Osteoblast (primary cell): ENCODE results near the gene GRB14. TPM values are rescaled to one million over a fixed set of nuclear protein-coding genes. Genes with fewer than 3 reads are reported as not detected.

Source experiments
- DNase-seq: peaks from one replicate; pipeline ENCODE4 v3.0.0; 2011; ENCODE audit warnings: low spot score, mixed read lengths; ENCODE audit not compliant: insufficient read length; ENCODE audit errors: missing footprints
- H2AFZ ChIP-seq: 2 replicates; pipeline ENCODE4 v1.6.0; 2011; ENCODE audit warnings: mild to moderate bottlenecking, low read length
- H3K27ac ChIP-seq: 2 replicates; pipeline ENCODE4 v1.5.1; 2011; ENCODE audit warnings: mild to moderate bottlenecking, low read depth, low read length, moderate library complexity
- H3K27me3 ChIP-seq: 2 replicates; pipeline ENCODE4 v1.6.0; 2012; ENCODE audit warnings: mild to moderate bottlenecking, control low read depth, inconsistent platforms, low read length, moderate library complexity; ENCODE audit not compliant: insufficient read depth
- H3K36me3 ChIP-seq: 2 replicates; pipeline ENCODE4 v1.5.1; 2011; ENCODE audit warnings: mild to moderate bottlenecking, low read length, control low read depth, moderate library complexity; ENCODE audit not compliant: insufficient read depth
- H3K4me1 ChIP-seq: 2 replicates; pipeline ENCODE4 v1.5.1; 2011; ENCODE audit warnings: mild to moderate bottlenecking, low read length, control low read depth, moderate library complexity; ENCODE audit not compliant: insufficient read depth
- H3K4me2 ChIP-seq: 2 replicates; pipeline ENCODE4 v1.6.0; 2011; ENCODE audit warnings: mild to moderate bottlenecking, low read length; ENCODE audit not compliant: insufficient read depth
- H3K4me3 ChIP-seq: fragments of 200-600 bp; sonication (generic); 3 replicates; pipeline ENCODE4 v1.5.1; 2012; ENCODE audit warnings: mild to moderate bottlenecking, low read length, inconsistent platforms; ENCODE audit not compliant: insufficient read depth
- H3K79me2 ChIP-seq: 2 replicates; pipeline ENCODE4 v1.6.0; 2012; ENCODE audit warnings: mild to moderate bottlenecking, low read length, control low read depth, inconsistent platforms; ENCODE audit not compliant: insufficient read depth
- H3K9me3 ChIP-seq: 2 replicates; pipeline ENCODE4 v1.5.1; 2011; ENCODE audit warnings: low read depth, low read length, control low read depth
- H4K20me1 ChIP-seq: 2 replicates; pipeline ENCODE4 v1.6.0; 2012; ENCODE audit warnings: mild to moderate bottlenecking, low read length, control low read depth; ENCODE audit not compliant: insufficient read depth
- total RNA-seq: library from RNA; depleted of rRNA; stranded (reverse); fragments of >200 nt; gene quantifications from 2 replicates; pipeline ENCODE4 v1.2.3, GENCODE V29; 2012
- TF ChIP-seq, protein P1 (sequence below): IDR thresholded peaks from 2 replicates; pipeline ENCODE4 v1.5.1; 2011; ENCODE audit warnings: mild to moderate bottlenecking, low read depth, low read length, moderate library complexity; ENCODE audit errors: extremely low read depth

Gene GRB14
- total RNA-seq, 1 donor, result 0.72 TPM

DNA sequence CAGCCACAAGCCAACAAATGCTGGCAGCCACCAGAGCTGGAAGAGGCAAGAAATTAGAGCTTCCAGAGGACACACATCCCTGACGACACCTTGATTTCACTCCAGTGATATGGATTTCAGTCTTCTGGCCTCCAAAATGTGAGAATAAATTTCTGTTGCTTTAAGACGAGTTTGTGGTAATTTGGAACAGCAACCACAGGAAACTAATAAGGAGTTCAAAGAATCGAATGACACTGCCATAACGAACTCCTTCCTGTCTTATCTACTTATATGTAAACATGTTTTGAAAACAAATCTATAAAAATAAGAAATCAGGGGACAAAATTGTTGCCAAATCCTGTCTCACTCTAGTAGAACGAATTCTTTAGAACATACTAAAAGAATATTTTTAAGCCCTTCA lies 75.8 kb downstream of the GRB14 start:
- no peak overlapping the region for H3K4me3 ChIP-seq
- TF ChIP-seq, protein P1, sequence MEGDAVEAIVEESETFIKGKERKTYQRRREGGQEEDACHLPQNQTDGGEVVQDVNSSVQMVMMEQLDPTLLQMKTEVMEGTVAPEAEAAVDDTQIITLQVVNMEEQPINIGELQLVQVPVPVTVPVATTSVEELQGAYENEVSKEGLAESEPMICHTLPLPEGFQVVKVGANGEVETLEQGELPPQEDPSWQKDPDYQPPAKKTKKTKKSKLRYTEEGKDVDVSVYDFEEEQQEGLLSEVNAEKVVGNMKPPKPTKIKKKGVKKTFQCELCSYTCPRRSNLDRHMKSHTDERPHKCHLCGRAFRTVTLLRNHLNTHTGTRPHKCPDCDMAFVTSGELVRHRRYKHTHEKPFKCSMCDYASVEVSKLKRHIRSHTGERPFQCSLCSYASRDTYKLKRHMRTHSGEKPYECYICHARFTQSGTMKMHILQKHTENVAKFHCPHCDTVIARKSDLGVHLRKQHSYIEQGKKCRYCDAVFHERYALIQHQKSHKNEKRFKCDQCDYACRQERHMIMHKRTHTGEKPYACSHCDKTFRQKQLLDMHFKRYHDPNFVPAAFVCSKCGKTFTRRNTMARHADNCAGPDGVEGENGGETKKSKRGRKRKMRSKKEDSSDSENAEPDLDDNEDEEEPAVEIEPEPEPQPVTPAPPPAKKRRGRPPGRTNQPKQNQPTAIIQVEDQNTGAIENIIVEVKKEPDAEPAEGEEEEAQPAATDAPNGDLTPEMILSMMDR, result no peak

DNA sequence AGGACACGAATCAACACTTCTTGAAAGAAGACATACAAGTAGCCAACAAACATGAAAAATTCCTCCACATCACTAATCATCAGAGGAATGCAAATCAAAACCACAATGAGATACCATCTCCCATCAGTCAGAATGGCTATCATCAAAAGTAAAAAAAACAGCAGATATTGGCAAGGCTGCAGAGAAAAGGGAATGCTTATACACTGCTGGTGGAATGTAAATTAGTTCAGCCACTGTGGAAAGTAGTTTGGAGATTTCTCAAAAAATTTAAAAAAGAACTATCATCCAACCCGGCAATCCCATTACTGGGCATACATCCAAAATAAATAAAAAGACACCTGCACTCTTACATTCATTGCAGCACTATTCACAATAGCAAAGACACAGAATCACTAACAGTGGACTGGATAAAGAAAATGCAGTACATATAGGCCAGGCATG lies 78.7 kb downstream of the GRB14 start:
- Histone ChIP-seq H2AFZ (no peak overlapping the region), H3K4me1 (peaks cover 12% of the 10 kb centered on the region), H3K27me3 (no peaks in the 10 kb centered on the region), H3K79me2 (no peaks in the 10 kb centered on the region), H4K20me1 (no peaks in the 10 kb centered on the region), H3K9me3 (no peaks in the 10 kb centered on the region), H3K36me3 (no peaks in the 10 kb centered on the region), H3K4me2 (no peak overlapping the region), H3K27ac (no peak overlapping the region), H3K4me3 (no peak overlapping the region)
- no peak for DNase-seq
- TF ChIP-seq, protein P1, result no peak

More for the DNA sequence above, 75.8 kb downstream of the GRB14 start:
- no peaks in the 10 kb centered on the region for H3K79me2 ChIP-seq
- peaks cover 12% of the 10 kb centered on the region for H3K4me1 ChIP-seq
- no peak overlapping the region for H3K4me2 ChIP-seq
- no peak overlapping the region for H2AFZ ChIP-seq
- no peaks in the 10 kb centered on the region for H4K20me1 ChIP-seq
- H3K9me3 ChIP-seq, result no peaks in the 10 kb centered on the region
- DNase-seq, result no peak
- H3K27me3 ChIP-seq, result no peaks in the 10 kb centered on the region
- H3K27ac ChIP-seq, result no peak overlapping the region
- no peaks in the 10 kb centered on the region for H3K36me3 ChIP-seq

DNA sequence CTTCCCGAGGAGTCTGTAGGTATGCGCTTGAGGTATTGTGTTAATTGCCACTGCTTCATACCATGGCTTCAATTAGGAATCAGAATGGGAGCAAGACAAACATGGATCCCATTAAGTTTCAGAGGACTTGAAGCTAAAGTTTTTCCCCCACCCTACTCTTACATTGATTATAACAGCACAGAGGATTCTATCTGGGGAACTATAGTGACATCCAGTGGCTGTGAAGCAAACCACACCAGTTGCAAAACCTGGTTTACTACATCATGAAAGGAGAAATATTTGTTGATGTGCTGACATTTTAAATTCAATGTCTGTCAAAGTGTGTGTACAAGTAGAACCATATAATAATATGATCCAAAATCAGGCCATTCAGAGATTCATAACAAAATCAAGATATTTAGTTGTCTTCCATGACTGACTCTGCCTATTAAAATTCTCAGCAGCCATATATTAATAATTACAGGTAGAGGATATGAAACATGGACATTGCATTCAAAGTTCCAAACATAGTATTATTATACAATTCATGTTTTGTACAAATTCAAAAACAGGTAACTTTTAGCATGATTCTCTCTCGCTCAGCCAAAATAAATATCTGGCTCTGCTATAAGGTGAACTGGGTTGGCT lies 82.9 kb downstream of the GRB14 start:
- Histone ChIP-seq H3K4me1 (peaks cover 12% of the 10 kb centered on the region), H3K9me3 (no peaks in the 10 kb centered on the region), H3K36me3 (no peaks in the 10 kb centered on the region), H3K27ac (no peak overlapping the region), H3K79me2 (no peaks in the 10 kb centered on the region), H3K4me2 (no peak overlapping the region), H2AFZ (no peak overlapping the region), H3K27me3 (no peaks in the 10 kb centered on the region), H3K4me3 (no peak overlapping the region), H4K20me1 (no peaks in the 10 kb centered on the region)
- TF ChIP-seq, protein P1, result peak; percentile 75
- peak; percentile 49 for DNase-seq

DNA sequence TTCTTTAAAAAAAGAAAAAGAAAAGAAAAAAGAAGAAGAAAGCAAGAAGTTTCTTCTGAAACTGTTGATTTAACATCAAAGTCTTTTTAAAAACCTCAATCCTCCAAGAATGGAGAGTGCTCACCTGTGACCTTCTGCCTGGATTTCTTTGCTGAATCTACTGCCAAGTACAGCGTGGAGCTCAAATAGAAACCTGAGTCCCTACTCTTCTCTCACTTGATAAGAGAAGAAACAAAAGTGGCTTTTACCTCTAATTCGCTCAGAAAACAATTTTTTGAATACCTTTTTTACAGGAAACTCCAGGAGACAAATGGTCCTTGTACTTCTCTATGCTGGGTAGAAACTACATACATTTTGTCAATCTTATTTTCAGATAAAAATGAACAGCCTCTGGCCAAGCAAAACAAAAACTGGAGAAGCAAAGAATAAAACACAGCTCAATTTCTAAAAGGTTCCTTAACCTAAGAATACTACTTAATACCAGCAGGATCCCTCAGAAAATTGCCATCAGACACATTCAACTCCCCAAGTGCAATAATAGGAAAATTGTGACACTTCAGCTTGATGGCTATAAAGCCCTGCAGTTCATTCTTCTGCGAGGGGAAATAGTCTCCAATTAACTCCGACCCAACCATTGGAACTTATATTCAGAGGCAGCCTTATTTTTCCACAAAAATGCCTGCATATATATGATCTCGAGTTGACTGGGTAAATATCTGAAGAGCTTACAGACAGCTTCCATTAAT lies 85.8 kb downstream of the GRB14 start:
- H3K27ac ChIP-seq, result no peak overlapping the region

More for the DNA sequence above, 85.8 kb downstream of the GRB14 start:
- H3K4me1 ChIP-seq, result no peaks in the 10 kb centered on the region
- no peak for DNase-seq
- H3K4me2 ChIP-seq, result no peak overlapping the region
- no peaks in the 10 kb centered on the region for H3K27me3 ChIP-seq
- H3K9me3 ChIP-seq, result no peaks in the 10 kb centered on the region
- no peak overlapping the region for H2AFZ ChIP-seq
- no peaks in the 10 kb centered on the region for H3K36me3 ChIP-seq
- H3K4me3 ChIP-seq, result no peak overlapping the region
- H4K20me1 ChIP-seq, result no peaks in the 10 kb centered on the region
- no peaks in the 10 kb centered on the region for H3K79me2 ChIP-seq
- TF ChIP-seq, protein P1, result no peak
